GM21529 (cell line): ENCODE results near the gene SWT1.
"Not testable (repeated sequence)": the region's sequence is repeated elsewhere in the genome, so short reads cannot be mapped to it uniquely, and the experiment has no call there.

Experiments used
- ATAC-seq: cut with Tn5 transposase; IDR thresholded peaks from one replicate; pipeline ENCODE4 v1.9.1; 2021; ENCODE audit not compliant: unreplicated experiment

SWT1 gene

DNA sequence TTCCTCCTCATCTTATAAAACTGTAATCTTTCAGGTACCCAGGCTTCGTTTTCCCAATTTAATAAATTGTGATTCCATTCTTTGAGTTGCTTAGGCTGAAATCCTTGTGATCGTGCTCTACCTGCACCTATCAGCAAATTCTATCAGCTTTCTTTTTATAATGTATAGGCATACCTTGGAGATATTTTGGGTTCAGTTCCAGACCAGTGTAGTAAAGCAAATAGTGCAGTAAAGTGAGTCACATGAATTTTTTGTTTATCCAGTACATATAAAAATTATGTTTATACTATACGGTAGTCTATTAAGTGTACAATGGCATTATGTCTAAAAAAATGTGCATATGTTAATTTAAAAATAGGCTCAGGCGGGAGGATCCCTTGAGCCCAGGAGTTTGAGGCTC lies 5.5 kb downstream of the SWT1 start:
- ATAC-seq: no peak

DNA sequence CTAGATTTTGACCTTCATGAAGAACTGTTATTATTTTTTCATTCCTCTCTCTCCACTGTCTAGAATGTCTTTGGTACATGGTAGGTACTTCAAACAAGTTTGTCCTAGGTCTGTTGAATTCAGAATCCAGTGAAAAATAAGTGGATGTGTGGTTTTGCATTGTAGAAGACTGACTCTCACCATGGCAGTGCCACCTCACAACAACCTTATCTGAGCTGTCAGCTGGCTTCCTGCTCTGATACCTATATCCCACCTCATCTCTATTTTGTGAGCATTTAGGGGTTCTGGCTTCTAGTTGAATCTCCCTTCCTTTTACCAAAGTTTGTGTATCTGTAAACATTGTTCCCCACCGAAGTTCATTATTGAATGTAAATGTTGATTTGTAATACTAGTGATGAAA lies 9.1 kb downstream of the SWT1 start:
- no peak for ATAC-seq

DNA sequence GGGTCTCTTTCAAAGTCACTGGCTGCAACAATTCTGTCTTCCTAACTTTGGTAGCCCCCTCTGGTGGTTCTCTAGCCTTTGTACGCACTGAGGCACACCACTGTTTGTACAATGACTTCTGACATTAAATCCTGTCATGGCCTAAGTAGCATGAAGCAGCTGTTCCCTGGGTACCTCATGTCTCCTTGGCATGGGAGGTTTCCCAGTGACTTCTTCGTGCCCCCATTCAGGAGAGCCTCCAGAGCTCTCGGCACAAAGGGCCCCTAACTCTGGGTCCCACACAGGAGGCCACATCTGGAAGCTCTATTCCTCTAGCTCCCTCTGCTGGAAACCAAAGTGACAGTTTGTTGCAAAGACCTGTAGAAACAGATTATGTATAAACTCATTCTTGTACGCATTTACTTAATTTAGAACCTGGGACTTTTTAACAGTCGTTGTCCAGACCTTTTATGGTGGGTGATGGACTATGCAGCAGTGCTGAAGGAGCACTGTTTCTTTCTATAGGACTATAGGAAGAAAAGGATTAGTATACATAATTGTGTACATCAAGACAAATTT lies 13.4 kb downstream of the SWT1 start:
- ATAC-seq: peak; percentile 94

DNA sequence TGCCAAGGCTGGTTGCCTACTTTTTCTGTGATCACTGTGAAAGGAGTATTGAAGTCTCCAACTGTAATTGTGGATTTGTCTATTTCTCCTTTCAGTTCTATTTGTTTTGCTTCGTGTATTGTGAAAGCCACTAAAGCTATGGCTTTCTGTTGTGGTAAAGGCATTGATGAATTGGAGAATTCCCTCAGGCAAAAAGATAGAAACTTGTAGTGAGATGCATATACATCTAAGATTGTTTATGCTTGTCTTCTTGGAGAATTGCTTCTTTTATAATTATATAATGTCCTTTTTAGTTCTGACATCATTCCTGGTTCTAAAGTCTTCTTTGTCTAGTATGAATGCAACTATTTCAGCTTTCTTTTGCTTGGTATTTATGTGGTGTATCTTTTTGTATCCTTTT lies 36.8 kb downstream of the SWT1 start:
- no peak for ATAC-seq

DNA sequence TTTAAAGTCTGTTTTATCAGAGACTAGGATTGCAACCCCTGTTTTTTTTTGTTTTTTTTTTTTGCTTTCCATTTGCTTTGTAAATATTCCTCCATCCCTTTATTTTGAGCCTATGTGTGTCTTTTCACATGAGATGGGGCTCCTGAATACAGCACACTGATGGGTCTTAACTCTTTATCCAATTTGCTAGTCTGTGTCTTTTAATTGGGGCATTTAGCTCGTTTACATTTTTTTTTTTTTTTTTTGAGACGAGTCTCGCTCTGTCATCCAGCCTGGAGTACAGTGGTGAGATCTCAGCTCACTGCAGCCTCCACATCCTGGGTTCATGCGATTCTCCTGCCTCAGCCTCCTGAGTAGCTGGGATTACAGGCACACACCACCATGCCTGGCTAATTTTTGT lies 41.7 kb downstream of the SWT1 start:
- not testable (repeated sequence) for ATAC-seq

DNA sequence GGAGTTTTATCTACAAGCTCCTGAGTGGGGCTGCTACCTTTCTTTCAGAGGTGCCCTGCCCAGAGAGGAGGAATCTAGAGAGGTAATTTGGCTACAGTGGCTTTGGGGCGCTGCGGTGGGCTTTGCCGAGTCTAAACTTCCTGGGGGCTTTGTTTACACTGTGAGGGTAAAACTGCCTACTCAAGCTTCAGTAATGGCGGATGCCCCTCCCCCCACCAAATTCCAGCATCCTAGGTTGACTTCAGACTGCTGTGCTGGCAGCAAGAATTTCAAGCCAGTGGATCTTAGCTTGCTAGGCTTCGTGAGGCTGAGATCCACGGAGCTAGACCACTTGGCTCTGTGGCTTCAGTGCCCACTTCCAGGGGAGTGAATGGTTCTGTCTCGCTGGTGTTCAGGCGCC lies 43.9 kb downstream of the SWT1 start:
- no peak for ATAC-seq

DNA sequence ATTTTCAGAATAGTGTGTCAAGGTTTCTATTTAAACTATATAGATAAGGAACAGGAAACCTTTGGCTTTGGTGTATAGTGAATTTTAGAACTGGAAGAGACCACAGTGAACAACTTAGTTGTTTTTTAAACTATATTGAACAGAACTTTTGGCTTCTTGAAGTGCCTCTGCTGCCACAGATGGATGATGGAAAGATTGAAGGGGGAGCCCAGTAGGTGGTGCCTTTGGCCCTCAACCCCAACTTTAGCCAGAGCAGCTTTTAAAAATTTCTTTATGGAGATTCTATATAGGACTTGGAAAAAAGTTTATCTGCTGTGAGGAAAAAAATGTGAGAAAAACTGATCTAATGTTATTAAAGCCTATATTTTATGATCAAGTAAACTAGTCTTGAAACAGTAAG lies 50.2 kb downstream of the SWT1 start:
- ATAC-seq: no peak

DNA sequence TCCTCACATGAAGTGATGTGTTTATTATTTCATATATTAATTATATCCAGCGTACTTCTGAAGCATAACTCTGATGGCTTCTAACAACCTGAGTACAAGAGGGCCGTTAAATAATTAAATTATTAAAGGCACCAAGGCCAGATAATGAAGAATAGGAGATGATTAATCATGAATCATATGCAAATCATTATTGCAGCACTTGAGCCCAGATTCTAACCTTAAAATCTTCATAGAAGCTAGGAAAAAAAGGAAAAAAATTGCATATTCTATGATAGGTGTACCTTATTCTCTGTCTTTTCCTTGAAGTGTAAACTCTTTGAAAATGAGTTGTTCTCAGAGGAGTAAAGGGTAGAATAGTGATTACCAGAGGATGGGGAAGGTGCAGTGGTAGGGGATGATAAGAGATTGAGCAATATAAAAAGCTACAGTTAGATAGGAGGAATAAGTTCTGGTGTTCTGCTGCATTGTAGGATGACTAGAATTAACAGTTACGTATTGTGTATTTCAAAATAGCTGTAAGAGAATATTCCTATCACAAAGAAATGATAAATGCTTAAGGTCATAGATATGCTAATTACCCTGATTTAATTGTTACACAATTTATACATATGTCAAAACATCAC lies 51.1 kb downstream of the SWT1 start:
- ATAC-seq: no peak

DNA sequence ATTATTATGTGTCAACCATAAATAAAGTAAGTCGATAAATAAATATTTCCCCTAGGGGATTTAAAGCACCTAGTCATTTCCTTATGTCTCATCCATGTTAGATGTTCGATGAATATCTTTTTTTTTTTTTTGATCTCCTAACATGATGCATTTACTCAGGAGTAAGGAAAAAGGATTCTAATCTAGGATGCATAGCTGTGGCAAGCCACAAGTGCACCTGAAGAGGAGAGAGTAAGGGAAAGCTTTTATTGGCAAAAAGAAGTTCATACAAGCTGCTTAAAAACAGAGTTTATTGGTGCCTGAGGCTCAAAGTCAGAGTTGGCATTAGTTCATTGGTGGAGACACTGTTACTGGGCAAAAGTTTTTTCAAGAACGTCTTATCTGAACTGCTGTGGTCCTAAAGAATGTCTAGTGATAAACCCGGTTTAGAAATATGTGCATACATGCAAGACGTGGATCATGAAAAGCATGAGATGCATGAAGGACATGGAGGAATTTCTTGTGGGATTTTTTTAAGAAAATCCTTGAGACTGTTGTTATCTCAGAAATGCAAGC lies 51.7 kb downstream of the SWT1 start:
- ATAC-seq: no peak

DNA sequence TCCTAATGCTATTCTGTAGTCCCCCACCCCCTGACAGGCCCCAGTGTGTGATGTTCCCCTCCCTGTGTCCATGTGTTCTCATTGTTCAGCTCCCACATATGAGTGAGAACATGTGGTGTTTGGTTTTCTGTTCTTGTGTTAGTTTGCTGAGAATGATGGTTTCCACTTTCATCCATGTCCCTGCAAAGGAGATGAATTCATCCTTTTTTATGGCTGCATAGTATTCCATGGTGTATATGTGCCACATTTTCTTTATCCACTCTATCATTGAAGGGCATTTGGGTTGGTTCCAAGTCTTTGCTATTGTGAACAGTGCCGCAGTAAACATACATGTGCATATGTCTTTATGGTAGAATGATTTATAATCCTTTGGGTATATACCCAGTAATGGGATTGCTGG lies 52.4 kb downstream of the SWT1 start:
- ATAC-seq: not testable (repeated sequence)

DNA sequence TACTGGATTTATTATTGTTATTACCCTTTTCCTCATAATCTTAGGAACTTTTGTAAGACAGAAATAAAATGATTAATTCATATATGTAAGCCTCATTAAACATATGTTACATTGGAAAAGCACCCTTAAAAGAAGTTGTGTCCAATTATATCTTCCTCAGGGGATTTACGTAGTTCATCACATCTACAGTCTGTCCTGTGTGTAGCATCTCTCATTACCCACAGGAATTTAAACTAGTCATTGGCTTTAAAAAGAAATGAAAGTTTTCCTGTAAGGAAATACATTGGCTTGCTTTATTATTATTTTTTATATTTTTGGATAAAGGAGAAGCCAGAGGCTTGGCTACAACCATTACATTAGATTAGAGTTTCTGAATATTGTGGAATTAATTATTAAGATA lies 56.1 kb downstream of the SWT1 start:
- ATAC-seq: no peak

DNA sequence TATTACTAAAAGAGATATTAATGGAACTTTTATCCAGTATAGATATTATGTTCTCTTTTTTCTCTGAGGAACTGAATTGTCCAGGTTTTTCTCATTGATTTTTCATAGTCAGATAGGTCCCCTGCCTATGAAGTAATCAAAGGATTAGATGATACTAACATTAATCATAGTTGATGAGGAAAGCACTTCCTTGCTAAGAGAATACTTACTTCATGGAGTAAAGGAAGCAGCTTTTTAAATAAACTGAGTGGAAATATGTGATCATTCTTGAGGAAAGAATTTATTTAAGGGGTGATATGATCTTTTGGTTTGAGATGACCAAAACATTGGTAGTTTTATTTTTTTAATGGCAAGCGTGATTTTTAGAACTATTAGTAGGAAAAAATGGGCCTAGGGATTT lies 58.9 kb downstream of the SWT1 start:
- no peak for ATAC-seq

DNA sequence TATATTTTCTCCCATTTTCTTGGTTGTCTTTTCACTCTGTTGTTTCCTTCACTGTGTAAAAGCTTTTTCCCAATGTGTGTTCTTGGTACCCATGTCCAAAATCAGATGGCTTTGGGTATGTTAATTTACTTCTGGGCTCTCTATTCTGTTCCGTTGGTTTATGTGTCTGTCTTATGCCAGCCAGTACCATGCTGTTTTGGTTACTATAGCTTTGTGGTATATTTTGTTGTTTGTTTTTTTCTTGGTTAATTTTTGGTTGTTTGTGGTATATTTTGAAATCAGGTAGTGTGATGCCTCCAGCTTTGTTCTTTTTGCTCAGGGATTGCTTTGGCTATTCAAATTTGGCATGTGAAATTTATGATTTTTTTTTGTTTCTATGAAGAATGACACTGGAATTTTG lies 67.2 kb downstream of the SWT1 start:
- no peak for ATAC-seq

DNA sequence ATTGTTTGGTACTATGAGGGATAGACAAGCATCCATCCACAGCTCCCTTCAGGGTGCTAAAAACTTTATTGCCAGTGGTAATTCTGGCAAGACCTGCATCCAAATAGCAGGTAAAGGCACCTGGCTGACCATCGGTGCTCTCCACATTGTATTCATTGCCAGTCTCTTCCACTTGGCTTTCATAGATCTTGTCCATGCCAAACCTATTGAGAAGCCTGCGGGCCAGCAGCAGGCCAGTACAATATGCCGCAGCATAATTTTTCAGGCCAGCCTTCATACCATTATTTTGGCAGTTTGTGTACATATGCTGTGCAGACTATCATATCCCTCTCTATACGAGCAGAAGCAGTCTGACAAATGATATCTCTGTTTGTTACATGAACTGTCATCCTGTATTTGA lies 70.2 kb downstream of the SWT1 start:
- no peak for ATAC-seq

DNA sequence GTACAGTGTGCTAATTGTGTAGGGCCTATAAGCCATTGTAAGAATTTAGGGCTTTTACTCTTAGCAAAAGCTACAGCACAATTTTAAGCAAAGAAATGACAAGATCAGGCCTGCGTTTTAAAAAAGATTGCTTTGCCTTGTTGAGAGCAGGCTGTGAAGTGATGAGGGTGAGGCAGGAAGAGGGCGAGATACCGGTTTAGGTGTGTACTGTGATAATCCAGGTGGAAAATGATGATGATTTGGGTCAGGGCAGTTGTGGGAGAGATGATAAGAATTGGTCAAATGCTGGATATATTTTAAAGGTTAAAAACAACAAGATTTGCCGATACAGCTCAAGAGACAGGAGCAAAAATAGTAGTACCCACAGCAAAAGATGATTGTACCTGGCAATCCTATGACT lies 72.0 kb downstream of the SWT1 start:
- ATAC-seq: no peak

DNA sequence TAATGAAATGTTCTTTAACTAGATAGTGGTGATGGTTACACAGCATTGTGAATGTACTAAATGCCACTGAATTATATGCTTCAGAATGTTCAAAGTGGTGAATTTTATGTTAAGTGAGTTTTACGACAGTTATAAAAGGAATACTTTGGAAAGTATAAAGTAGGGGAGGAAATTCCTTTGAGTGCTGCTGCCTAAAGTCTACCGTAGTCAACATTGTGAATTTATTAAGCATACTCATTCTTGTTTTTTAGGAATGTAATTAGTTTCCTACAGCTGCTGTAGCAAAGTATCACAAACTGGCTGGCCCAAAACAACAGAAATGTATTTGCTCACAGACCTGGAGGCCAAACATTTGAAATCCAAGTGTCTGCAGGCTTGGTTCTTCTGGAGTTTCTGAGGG lies 73.0 kb downstream of the SWT1 start:
- no peak for ATAC-seq

DNA sequence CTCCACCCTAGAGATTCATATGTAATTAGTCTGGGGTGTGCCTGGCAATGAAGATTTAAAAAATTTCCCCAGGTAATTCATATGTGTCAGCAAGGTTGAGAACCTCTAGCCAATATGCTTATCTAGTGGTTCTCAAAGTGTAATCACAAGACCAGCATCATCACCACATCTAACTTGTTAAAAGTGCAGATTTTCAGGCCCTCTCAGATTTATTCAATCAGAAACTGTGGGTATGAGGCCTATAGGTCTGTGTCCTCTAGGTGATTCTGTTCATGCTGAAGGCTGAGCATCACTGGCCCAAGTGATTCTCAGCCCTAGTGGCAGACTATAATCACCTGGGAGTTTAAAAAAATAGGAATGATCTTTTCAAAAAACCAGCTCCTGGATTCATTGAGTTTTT lies 75.9 kb downstream of the SWT1 start:
- no peak for ATAC-seq

DNA sequence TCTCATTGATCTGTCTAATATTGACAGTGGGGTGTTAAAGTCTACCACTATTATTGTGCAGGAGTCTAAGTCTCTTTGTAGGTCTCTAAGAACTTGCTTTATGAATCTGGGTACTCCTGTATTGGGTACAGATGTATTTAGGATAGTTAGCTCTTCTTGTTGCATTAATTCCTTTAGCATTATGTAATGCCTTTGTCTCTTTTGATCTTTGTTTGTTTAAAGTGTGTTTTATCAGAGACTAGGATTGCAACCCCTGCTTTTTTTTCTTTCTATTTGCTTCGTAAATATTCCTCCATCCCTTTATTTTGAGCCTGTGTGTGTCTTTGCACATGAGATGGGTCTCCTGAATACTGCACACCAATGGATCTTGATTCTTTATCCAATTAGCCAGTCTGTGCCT lies 77.2 kb downstream of the SWT1 start:
- ATAC-seq: not testable (repeated sequence)

DNA sequence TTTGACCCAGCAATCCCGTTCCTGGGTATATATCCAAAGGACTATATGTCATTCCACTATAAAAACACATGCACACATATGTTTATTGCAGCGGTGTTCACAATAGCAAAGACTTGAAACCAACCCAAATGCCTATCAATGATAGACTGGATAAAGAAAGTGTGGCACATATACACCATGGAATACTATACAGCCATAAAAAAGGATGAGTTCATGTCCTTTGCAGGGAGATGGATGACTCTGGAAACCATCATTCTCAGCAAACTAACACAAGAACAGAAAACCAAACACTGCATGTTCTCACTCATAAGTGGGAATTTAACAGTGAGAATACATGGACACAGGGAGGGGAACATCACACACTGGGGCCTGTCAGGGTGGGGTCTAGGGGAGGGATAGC lies 80.2 kb downstream of the SWT1 start:
- not testable (repeated sequence) for ATAC-seq

DNA sequence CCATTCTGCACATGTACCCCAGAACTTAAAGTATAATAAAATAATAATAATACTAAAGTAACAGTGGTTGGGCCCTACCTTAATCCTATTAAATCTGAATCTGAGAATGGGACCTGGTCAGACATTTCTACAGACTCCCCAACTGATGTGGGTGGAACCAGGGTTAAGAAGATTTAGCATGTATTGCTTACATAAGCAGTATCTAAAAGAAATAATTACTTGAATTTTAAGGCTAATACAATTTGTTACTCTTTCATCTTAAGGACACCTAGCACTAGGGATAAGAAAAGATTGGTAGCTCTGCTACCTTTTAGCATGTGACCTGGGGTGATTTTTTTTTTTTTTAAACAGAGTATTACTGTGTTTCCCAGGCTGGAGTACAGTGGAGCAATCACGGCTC lies 80.7 kb downstream of the SWT1 start:
- no peak for ATAC-seq

DNA sequence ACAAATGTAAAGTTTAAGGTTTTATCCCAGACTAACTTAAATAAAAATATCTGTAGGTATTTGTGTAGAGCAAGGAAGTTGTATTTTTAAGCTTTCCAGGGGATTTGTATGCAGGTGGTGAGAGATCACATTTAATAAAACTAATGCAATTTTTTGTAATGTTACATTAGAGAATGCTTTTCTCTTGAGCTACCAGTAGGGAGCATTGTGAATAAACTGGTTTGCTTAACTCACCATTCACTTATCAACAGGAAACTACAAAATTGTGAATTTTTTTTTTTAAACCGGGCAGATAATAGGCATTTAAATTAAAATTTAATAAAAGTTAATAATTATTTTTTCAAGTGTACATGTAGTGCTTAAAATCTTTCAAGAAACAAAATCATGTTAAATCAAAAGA lies 81.5 kb downstream of the SWT1 start:
- no peak for ATAC-seq

DNA sequence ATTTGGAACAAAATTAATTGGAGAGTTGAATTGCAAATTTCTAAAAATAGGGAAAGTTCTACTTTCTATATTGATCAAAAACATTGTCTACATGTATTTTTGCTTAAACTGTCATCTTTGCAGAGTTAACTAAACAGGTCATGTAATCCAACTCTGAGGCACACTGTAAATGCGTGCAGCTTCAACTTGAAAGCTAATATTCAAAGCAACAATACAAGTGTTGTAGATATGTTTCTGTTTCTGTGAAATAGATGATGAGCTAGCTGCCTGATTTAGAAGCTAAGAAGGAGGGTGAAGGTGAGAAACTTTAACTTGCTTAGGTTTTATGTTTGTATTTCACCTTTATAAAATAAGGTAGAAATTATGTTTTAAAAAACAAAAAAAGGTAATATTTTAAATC lies 82.9 kb downstream of the SWT1 start:
- no peak for ATAC-seq

DNA sequence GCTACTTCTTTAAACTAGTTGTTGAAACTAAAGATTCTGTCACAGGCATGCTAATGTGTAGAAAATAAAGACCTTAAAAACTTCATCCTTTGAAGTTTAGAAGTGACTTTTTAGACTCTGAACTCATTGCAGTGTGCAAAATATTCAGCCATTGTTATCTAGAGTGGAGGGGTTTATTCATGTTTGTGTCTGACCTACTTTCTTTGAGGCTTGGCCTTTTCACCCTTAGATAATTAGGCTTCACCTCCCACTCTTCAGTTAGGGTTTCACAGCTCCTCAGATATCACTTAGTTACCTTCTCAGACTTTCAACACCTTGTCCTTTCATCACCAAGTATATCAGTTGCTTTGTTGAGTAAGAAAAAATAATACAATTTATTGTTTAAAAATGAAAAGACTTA lies 84.2 kb downstream of the SWT1 start:
- no peak for ATAC-seq
